ENCODE data around the gene APBA2.

GRCh38 chr15:28994142-28994830 lies 108.5 kb downstream of the APBA2 start:
- TF ChIP-seq CTCF (IDR thresholded peaks at IDR 0.05): no peak
- no peak for TF ChIP-seq POLR2A (IDR thresholded peaks at IDR 0.05)
- no peak for TF ChIP-seq EP300 (IDR thresholded peaks at IDR 0.05)

Measured in tibial nerve (tissue), 4 donors.